Measurements from ENCODE around the gene GLIPR1.
"Not testable (repeated sequence)": the region's sequence is repeated elsewhere in the genome, so short reads cannot be mapped to it uniquely, and the experiment has no call there.

GLIPR1 gene

GRCh38 chr12:75477137-75477536, 3.4 kb upstream of the GLIPR1 start:
- Histone ChIP-seq H3K27ac (ENCODE audit: low read length) (no peak overlapping the region), H3K4me3 (ENCODE audit: low read length) (no peak overlapping the region), H3K4me1 (ENCODE audit: insufficient read depth, low read length) (peaks cover 3% of the 10 kb centered on the region; the same call in 1 of the 2 replicates), H3K27me3 (ENCODE audit: insufficient read depth, low read length) (no peaks in the 10 kb centered on the region), H3K9ac (ENCODE audit: low read depth, low read length) (no peak overlapping the region), H3K9me3 (ENCODE audit: insufficient read depth, low read depth, low read length) (no peaks in the 10 kb centered on the region), H3K36me3 (ENCODE audit: insufficient read depth, low read depth, low read length) (no peaks in the 10 kb centered on the region)

GRCh38 chr12:75478116-75478794, 2.3 kb upstream of the GLIPR1 start:
- H3K9me3 ChIP-seq (ENCODE audit: insufficient read depth, low read depth, low read length) = no peaks in the 10 kb centered on the region

GRCh38 chr12:75479963-75480461, 543 bp upstream of the GLIPR1 start:
- Histone ChIP-seq H3K27ac (ENCODE audit: low read length) (no peak overlapping the region), H3K36me3 (ENCODE audit: insufficient read depth, low read depth, low read length) (no peaks in the 10 kb centered on the region), H3K9me3 (ENCODE audit: insufficient read depth, low read depth, low read length) (no peaks in the 10 kb centered on the region), H3K27me3 (ENCODE audit: insufficient read depth, low read length) (no peaks in the 10 kb centered on the region), H3K4me1 (ENCODE audit: insufficient read depth, low read length) (peaks cover 7% of the 10 kb centered on the region), H3K9ac (ENCODE audit: low read depth, low read length) (no peak overlapping the region), H3K4me3 (ENCODE audit: low read length) (no peak overlapping the region)

More at GRCh38 chr12:75478116-75478794, 2.3 kb upstream of the GLIPR1 start:
- Histone ChIP-seq H3K4me1 (ENCODE audit: insufficient read depth, low read length) (peaks cover 3% of the 10 kb centered on the region; the same call in 1 of the 2 replicates), H3K4me3 (ENCODE audit: low read length) (no peak overlapping the region), H3K9ac (ENCODE audit: low read depth, low read length) (no peak overlapping the region), H3K27ac (ENCODE audit: low read length) (no peak overlapping the region), H3K36me3 (ENCODE audit: insufficient read depth, low read depth, low read length) (no peaks in the 10 kb centered on the region), H3K27me3 (ENCODE audit: insufficient read depth, low read length) (no peaks in the 10 kb centered on the region)

- 0 out of 2 replicates have a peak overlapping the region, but pooled peaks have one; percentile 22 for H3K4me3 ChIP-seq (ENCODE audit: low read length)
- H3K9me3 ChIP-seq (ENCODE audit: insufficient read depth, low read depth, low read length) = no peaks in the 10 kb centered on the region
- no peak overlapping the region for H3K9ac ChIP-seq (ENCODE audit: low read depth, low read length)
- H3K27ac ChIP-seq (ENCODE audit: low read length) = no peak overlapping the region
- no peaks in the 10 kb centered on the region for H3K27me3 ChIP-seq (ENCODE audit: insufficient read depth, low read length)
- peaks cover 9% of the 10 kb centered on the region for H3K4me1 ChIP-seq (ENCODE audit: insufficient read depth, low read length)
- H3K36me3 ChIP-seq (ENCODE audit: insufficient read depth, low read depth, low read length) = no peaks in the 10 kb centered on the region
These were observed 604 bp downstream of the GLIPR1 start for GRCh38 chr12:75481013-75481705.

GRCh38 chr12:75481774-75482173, 1.2 kb downstream of the GLIPR1 start:
- Histone ChIP-seq H3K9ac (ENCODE audit: low read depth, low read length) (no peak overlapping the region), H3K9me3 (ENCODE audit: insufficient read depth, low read depth, low read length) (no peaks in the 10 kb centered on the region), H3K27ac (ENCODE audit: low read length) (no peak overlapping the region), H3K4me1 (ENCODE audit: insufficient read depth, low read length) (peaks cover 9% of the 10 kb centered on the region), H3K4me3 (ENCODE audit: low read length) (no peak overlapping the region), H3K27me3 (ENCODE audit: insufficient read depth, low read length) (no peaks in the 10 kb centered on the region), H3K36me3 (ENCODE audit: insufficient read depth, low read depth, low read length) (no peaks in the 10 kb centered on the region)

DNA sequence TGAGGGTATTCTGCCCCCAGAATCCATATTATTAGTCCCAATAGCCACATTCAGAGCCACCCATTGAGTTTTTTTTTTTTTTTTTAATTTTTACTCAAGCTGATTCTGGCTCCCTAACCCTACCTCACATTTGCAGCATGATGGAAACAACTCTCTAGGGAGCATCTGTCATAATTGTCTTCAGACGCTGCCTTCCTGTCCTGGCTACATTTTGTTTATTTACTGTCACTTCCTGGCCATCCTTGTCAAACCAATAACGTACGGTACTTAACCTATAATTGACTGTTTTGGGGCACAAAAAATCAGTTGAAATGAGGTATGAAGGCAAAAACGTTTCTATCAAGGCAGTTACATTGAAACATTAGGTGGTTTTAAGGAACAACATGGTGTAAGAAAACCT, 2.1 kb downstream of the GLIPR1 start:
- H3K4me1 ChIP-seq (ENCODE audit: insufficient read depth, low read length) = peaks cover 9% of the 10 kb centered on the region
- H3K9ac ChIP-seq (ENCODE audit: low read depth, low read length) = no peak overlapping the region
- H3K27ac ChIP-seq (ENCODE audit: low read length) = no peak overlapping the region
- H3K4me3 ChIP-seq (ENCODE audit: low read length) = no peak overlapping the region
- no peaks in the 10 kb centered on the region for H3K27me3 ChIP-seq (ENCODE audit: insufficient read depth, low read length)
- H3K9me3 ChIP-seq (ENCODE audit: insufficient read depth, low read depth, low read length) = no peaks in the 10 kb centered on the region
- no peaks in the 10 kb centered on the region for H3K36me3 ChIP-seq (ENCODE audit: insufficient read depth, low read depth, low read length)

DNA sequence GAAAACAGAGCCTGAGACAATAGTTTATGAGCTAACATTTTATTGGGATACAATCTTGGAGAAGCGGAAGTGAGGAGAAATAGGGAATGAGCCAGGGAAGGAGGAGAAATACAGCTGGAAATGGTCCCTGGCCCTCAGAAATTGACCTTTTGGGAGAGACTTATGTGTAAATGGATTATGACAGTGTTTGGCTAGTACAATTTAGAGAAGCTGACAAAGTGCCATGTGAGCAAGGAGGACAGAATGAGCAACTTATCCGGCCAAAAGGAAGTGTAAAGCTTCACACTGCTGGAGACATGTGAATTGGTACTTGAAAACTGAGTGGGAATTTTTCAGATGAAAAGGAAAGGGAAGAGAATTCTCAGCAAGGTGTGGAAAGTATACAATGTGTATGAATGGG, 2.9 kb downstream of the GLIPR1 start:
- H3K27me3 ChIP-seq (ENCODE audit: insufficient read depth, low read length) = no peaks in the 10 kb centered on the region
- no peak overlapping the region for H3K27ac ChIP-seq (ENCODE audit: low read length)
- H3K4me3 ChIP-seq (ENCODE audit: low read length) = no peak overlapping the region
- H3K9ac ChIP-seq (ENCODE audit: low read depth, low read length) = no peak overlapping the region
- H3K9me3 ChIP-seq (ENCODE audit: insufficient read depth, low read depth, low read length) = no peaks in the 10 kb centered on the region
- H3K36me3 ChIP-seq (ENCODE audit: insufficient read depth, low read depth, low read length) = no peaks in the 10 kb centered on the region
- peaks cover 9% of the 10 kb centered on the region for H3K4me1 ChIP-seq (ENCODE audit: insufficient read depth, low read length)

DNA sequence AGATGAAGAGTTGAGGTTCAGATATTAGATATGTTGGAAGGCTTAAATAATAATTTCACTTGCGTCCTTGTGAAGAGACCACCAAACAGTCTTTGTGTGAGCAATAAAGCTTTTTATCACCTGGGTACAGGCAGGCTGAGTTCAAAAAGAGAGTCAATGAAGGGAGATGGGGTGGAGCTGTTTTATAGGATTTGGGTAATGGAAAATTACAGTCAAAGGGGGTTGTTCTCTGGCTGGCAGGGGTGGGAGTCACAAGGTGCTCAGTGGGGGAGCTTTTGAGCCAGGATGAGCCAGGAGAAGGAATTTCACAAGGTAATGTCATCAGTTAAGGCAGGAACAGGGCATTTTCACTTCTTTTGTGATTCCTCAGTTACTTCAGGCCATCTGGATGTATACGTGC, 3.9 kb downstream of the GLIPR1 start:
- H3K36me3 ChIP-seq (ENCODE audit: insufficient read depth, low read depth, low read length); H3K9me3 ChIP-seq (ENCODE audit: insufficient read depth, low read depth, low read length); H3K27me3 ChIP-seq (ENCODE audit: insufficient read depth, low read length); H3K27ac ChIP-seq (ENCODE audit: low read length); H3K4me1 ChIP-seq (ENCODE audit: insufficient read depth, low read length): not testable (repeated sequence)
- Histone ChIP-seq H3K9ac (ENCODE audit: low read depth, low read length) (peak overlapping the region; percentile 64; the same call in 1 of the 2 replicates), H3K4me3 (ENCODE audit: low read length) (peak overlapping the region; percentile 13; the same call in 1 of the 2 replicates)

GRCh38 chr12:75487308-75487707, 6.8 kb downstream of the GLIPR1 start:
- Histone ChIP-seq H3K27me3 (ENCODE audit: insufficient read depth, low read length) (no peaks in the 10 kb centered on the region), H3K9ac (ENCODE audit: low read depth, low read length) (no peak overlapping the region), H3K27ac (ENCODE audit: low read length) (no peak overlapping the region), H3K4me3 (ENCODE audit: low read length) (no peak overlapping the region), H3K36me3 (ENCODE audit: insufficient read depth, low read depth, low read length) (no peaks in the 10 kb centered on the region), H3K9me3 (ENCODE audit: insufficient read depth, low read depth, low read length) (no peaks in the 10 kb centered on the region), H3K4me1 (ENCODE audit: insufficient read depth, low read length) (peaks cover 9% of the 10 kb centered on the region)

DNA sequence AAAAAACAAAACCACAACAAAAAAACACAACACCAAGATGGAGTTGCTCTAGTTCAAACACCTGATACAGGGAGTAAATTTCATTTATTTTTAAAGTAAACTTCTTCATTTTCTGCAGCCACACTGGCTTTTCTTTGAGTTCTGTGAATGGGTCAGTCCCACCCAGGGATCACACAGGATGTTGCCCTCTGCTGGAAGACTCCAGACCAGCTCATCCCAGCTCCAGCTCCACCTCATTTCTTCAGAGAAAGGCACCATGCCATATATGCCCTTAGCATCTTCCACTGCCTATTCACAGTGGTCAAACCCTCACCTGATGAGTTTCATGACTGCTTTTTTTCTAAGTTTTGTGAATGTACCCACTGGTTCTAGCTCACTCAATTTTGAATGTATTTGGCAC, 8.0 kb downstream of the GLIPR1 start:
- Histone ChIP-seq H3K36me3 (ENCODE audit: insufficient read depth, low read depth, low read length) (no peaks in the 10 kb centered on the region), H3K27ac (ENCODE audit: low read length) (no peak overlapping the region), H3K9ac (ENCODE audit: low read depth, low read length) (no peak overlapping the region), H3K4me3 (ENCODE audit: low read length) (no peak overlapping the region), H3K4me1 (ENCODE audit: insufficient read depth, low read length) (peaks cover 9% of the 10 kb centered on the region), H3K27me3 (ENCODE audit: insufficient read depth, low read length) (no peaks in the 10 kb centered on the region), H3K9me3 (ENCODE audit: insufficient read depth, low read depth, low read length) (no peaks in the 10 kb centered on the region)

DNA sequence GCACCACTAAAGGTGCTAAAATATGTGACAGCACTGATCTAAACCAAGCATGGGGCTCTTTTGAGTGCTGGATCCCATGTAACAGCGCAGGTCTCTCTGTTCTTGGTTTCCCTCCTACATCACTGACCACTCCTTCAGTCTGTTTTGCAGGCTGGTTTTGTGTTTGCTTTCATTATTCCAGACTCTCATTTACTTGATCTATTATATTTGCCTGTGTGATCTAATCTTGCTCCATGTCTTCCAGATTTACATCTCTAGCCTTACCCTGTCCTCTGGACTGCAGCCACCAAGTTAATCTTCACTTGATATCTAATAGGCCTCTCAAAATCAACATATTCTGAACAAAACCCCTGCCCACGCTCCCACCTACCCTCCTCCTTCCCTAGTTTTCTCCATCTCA, 8.6 kb downstream of the GLIPR1 start:
- H3K27me3 ChIP-seq (ENCODE audit: insufficient read depth, low read length) = no peaks in the 10 kb centered on the region
- no peak overlapping the region for H3K27ac ChIP-seq (ENCODE audit: low read length)
- peaks cover 8% of the 10 kb centered on the region for H3K4me1 ChIP-seq (ENCODE audit: insufficient read depth, low read length)
- H3K9me3 ChIP-seq (ENCODE audit: insufficient read depth, low read depth, low read length) = no peaks in the 10 kb centered on the region
- no peak overlapping the region for H3K4me3 ChIP-seq (ENCODE audit: low read length)
- 0 out of 2 replicates have a peak, but pooled peaks cover under 1% of the 10 kb centered on the region for H3K36me3 ChIP-seq (ENCODE audit: insufficient read depth, low read depth, low read length)
- no peak overlapping the region for H3K9ac ChIP-seq (ENCODE audit: low read depth, low read length)

Data from iPS-20b (cell line).